A673 (cell line): ENCODE results near the gene MICAL2. TPM values are rescaled to one million over a fixed set of nuclear protein-coding genes. Genes with fewer than 3 reads are reported as not detected.
A peak's percentile ranks its signal among the peaks of the same experiment; 100 is the strongest.

Experiments used
- Bru-seq: library from RNA; stranded (reverse); fragments of 400-500 nt; gene quantifications from one replicate; lab custom pipeline; 2021; lab: Mats Ljungman, UMichigan
- BruChase-seq, 2 experiments: library from RNA; stranded (reverse); fragments of 400-500 nt; gene quantifications; one replicate each; lab custom pipeline; 2021; lab: Mats Ljungman, UMichigan
- BruUV-seq: library from RNA; stranded (reverse); fragments of 400-500 nt; replicated peaks from 2 replicates; lab custom pipeline; 2021; lab: Mats Ljungman, UMichigan
- CTCF ChIA-PET: fragments of 300-600 bp; sonication (Branson Sonifier 250); formaldehyde crosslinking; loops from one replicate; lab custom pipeline; 2022; ENCODE audit warnings: antibody characterized with exemption; lab: Charles Lee
- POLR2A ChIA-PET: fragments of 300-600 bp; sonication (Branson Sonifier 250); formaldehyde crosslinking; loops from one replicate; lab custom pipeline; 2022; ENCODE audit warnings: antibody characterized with exemption; ENCODE audit not compliant: low non-redundant PET; lab: Charles Lee
- DNase-seq: peaks from one replicate; pipeline ENCODE4 v3.0.0-alpha.2; 2015; ENCODE audit warnings: low spot score
- H3K27ac ChIP-seq: fragments of 200-600 bp; sonication (generic); 2 replicates; pipeline ENCODE4 v1.5.1; 2016; ENCODE audit warnings: mixed run types, low read depth, mild to moderate bottlenecking, mixed read lengths, antibody characterized with exemption, low read length; ENCODE audit not compliant: poor library complexity, severe bottlenecking
- H3K27me3 ChIP-seq: fragments of 200-600 bp; sonication (generic); replicated peaks from 2 replicates; pipeline ENCODE4 v1.6.1; 2017; ENCODE audit warnings: mixed run types, low read depth, mild to moderate bottlenecking, mixed read lengths, antibody characterized with exemption, low read length; ENCODE audit not compliant: insufficient read depth, poor library complexity
- H3K36me3 ChIP-seq: fragments of 200-600 bp; sonication (generic); 2 replicates; pipeline ENCODE4 v1.6.1; 2016; ENCODE audit warnings: mixed run types, mild to moderate bottlenecking, mixed read lengths, antibody characterized with exemption, low read length; ENCODE audit not compliant: insufficient read depth, poor library complexity, severe bottlenecking
- H3K4me1 ChIP-seq: fragments of 200-600 bp; sonication (generic); 2 replicates; pipeline ENCODE4 v1.6.1; 2017; ENCODE audit warnings: mixed run types, mild to moderate bottlenecking, mixed read lengths, antibody characterized with exemption, low read length; ENCODE audit not compliant: insufficient read depth, poor library complexity, severe bottlenecking
- H3K4me3 ChIP-seq: fragments of 200-600 bp; sonication (generic); 2 replicates; pipeline ENCODE4 v1.5.1; 2016; ENCODE audit warnings: low read depth, mixed run types, mild to moderate bottlenecking, mixed read lengths, low read length; ENCODE audit not compliant: poor library complexity, severe bottlenecking
- H3K9me3 ChIP-seq: fragments of 200-600 bp; sonication (generic); 2 replicates; pipeline ENCODE4 v1.6.1; 2016; ENCODE audit warnings: mixed run types, low read depth, mild to moderate bottlenecking, mixed read lengths, antibody characterized with exemption, low read length; ENCODE audit not compliant: poor library complexity, severe bottlenecking
- CTCF ChIP-seq: fragments of 300-800, 200-600 bp; sonication (generic); conservative IDR thresholded peaks from 2 replicates; pipeline ENCODE4 v1.5.1; 2017; ENCODE audit warnings: low read depth, mild to moderate bottlenecking, antibody characterized with exemption, low read length, moderate library complexity, mixed read lengths
- EZH2 ChIP-seq: fragments of 200-600 bp; sonication (generic); IDR thresholded peaks from 2 replicates; pipeline ENCODE4 v1.6.1; 2017; ENCODE audit warnings: borderline replicate concordance, low read depth, mild to moderate bottlenecking, mixed read lengths, antibody characterized with exemption, low read length; ENCODE audit not compliant: poor library complexity, severe bottlenecking
- intact Hi-C: fragments of 100-400 bp; cut with micrococcal nuclease; formaldehyde crosslinking; loops from one replicate; pipeline ENCODE4 v1.10.0; 2022; ENCODE audit not compliant: unreplicated experiment
- long read RNA-seq: library from polyadenylated mRNA; stranded (forward); transcript quantifications from one replicate; pipeline ENCODE4 v2.0.0, GENCODE V29; 2022
- total RNA-seq: library from RNA; stranded (reverse); gene quantifications from 2 replicates; pipeline ENCODE4 v1.2.3, GENCODE V29; 2021

The MICAL2 gene
- total RNA-seq (0.44 and 1.1 TPM in 2 replicates), Bru-seq, nascent RNA (percentile 12 among the genes with signal in this experiment), BruChase-seq, experiment 1, labeled RNA remaining after a 2-hour chase (percentile 12 among the genes with signal in this experiment), BruChase-seq, experiment 2, labeled RNA remaining after a 6-hour chase (percentile 10 among the genes with signal in this experiment)
- long read RNA-seq: 0 reads

GRCh38 chr11:12110201-12110713, at the start of gene MICAL2:
MICAL2 (plus strand) TSS chr11:12110590; CDS start chr11:12162156, 51,566 bp downstream.
- H3K4me3 ChIP-seq: peak within 1 kb of the TSS; percentile 31
- H3K36me3 ChIP-seq: no peaks in the 10 kb centered on the region
- no peak for TF ChIP-seq EZH2
- TF ChIP-seq CTCF: no peak
- ChIA-PET CTCF (no interaction called here), POLR2A (no interaction called here)
- no peaks in the 10 kb centered on the region for H3K4me1 ChIP-seq
- H3K27ac ChIP-seq: no peak within 1 kb of the TSS
- DNase-seq: peak; percentile 87
- intact Hi-C loops: loop anchor here (10.0 kb wide), 1 partner anchor 125 kb away; no protein-coding TSS in a partner anchor
- BruUV-seq: no TSS peak
- H3K27me3 ChIP-seq: no peaks in the 10 kb centered on the region
- no peaks in the 10 kb centered on the region for H3K9me3 ChIP-seq

GRCh38 chr11:12061851-12062560, 48.4 kb upstream of the MICAL2 start:
- Histone ChIP-seq H3K36me3 (no peaks in the 10 kb centered on the region), H3K27me3 (no peaks in the 10 kb centered on the region), H3K4me1 (peaks cover 14% of the 10 kb centered on the region), H3K27ac (no peak overlapping the region), H3K4me3 (no peak overlapping the region), H3K9me3 (no peaks in the 10 kb centered on the region)
- DNase-seq: no peak
- ChIA-PET POLR2A (no interaction called here), CTCF (no interaction called here)
- no peak for TF ChIP-seq EZH2
- no peak for TF ChIP-seq CTCF
- intact Hi-C loops: no loop called here
- BruUV-seq: no TSS peak

GRCh38 chr11:12063251-12063650, 47.1 kb upstream of the MICAL2 start:
- Histone ChIP-seq H3K4me3 (no peak overlapping the region), H3K36me3 (no peaks in the 10 kb centered on the region), H3K9me3 (no peaks in the 10 kb centered on the region), H3K27me3 (no peaks in the 10 kb centered on the region), H3K4me1 (peaks cover 26% of the 10 kb centered on the region), H3K27ac (no peak overlapping the region)
- CTCF ChIA-PET: no interaction called here
- intact Hi-C loops: no loop called here
- TF ChIP-seq EZH2 (no peak), CTCF (no peak)
- BruUV-seq: no TSS peak
- POLR2A ChIA-PET: no interaction called here
- no peak for DNase-seq
